Karpas-422 (cell line): ENCODE measurements around the gene POFUT2. TPM values are rescaled to one million over a fixed set of nuclear protein-coding genes. Genes with fewer than 3 reads are reported as not detected.

Experiments
- DNase-seq: peaks from one replicate; pipeline ENCODE4 v3.0.0-alpha.2; 2015
- H2AFZ ChIP-seq: fragments of 200-600 bp; sonication (generic); 2 replicates; pipeline ENCODE4 v1.6.1; 2014; ENCODE audit warnings: antibody characterized with exemption, low read length, mixed read lengths
- H3K27ac ChIP-seq: fragments of 200-600 bp; sonication (generic); 2 replicates; pipeline ENCODE4 v1.5.1; 2014; ENCODE audit warnings: mild to moderate bottlenecking, low read length, moderate library complexity
- H3K27me3 ChIP-seq: fragments of 200-600 bp; sonication (generic); 2 replicates; pipeline ENCODE4 v1.6.1; 2014; ENCODE audit warnings: low read length, mixed read lengths
- H3K36me3 ChIP-seq: fragments of 200-600 bp; sonication (generic); 2 replicates; pipeline ENCODE4 v1.6.1; 2014; ENCODE audit warnings: low read length, mixed read lengths; ENCODE audit not compliant: insufficient read depth
- H3K4me1 ChIP-seq: fragments of 200-600 bp; sonication (generic); 2 replicates; pipeline ENCODE4 v1.6.1; 2014; ENCODE audit warnings: mild to moderate bottlenecking, low read length, mixed read lengths
- H3K4me2 ChIP-seq: fragments of 200-600 bp; sonication (generic); 2 replicates; pipeline ENCODE4 v1.6.1; 2014; ENCODE audit warnings: low read length, low read depth, mild to moderate bottlenecking; ENCODE audit not compliant: poor library complexity, severe bottlenecking
- H3K4me3 ChIP-seq: fragments of 200-600 bp; sonication (generic); 2 replicates; pipeline ENCODE4 v1.5.1; 2014; ENCODE audit warnings: mild to moderate bottlenecking, antibody characterized with exemption, low read length, mixed read lengths
- H3K79me2 ChIP-seq: fragments of 200-600 bp; sonication (generic); 2 replicates; pipeline ENCODE4 v1.6.1; 2014; ENCODE audit warnings: mild to moderate bottlenecking, low read length, mixed read lengths
- H3K9ac ChIP-seq: fragments of 200-600 bp; sonication (generic); 2 replicates; pipeline ENCODE4 v1.6.0; 2014; ENCODE audit warnings: low read length
- H3K9me2 ChIP-seq: fragments of 200-600 bp; sonication (generic), shearing (Covaris generic); replicated peaks from 2 replicates; pipeline ENCODE4 v1.6.0; 2014; ENCODE audit warnings: mild to moderate bottlenecking, low read length, moderate library complexity; ENCODE audit not compliant: insufficient read depth
- H3K9me3 ChIP-seq: fragments of 300-700, 200-600 bp; sonication (generic); 2 replicates; pipeline ENCODE4 v1.6.1; 2014; ENCODE audit warnings: low read length, mixed read lengths
- H4K20me1 ChIP-seq: fragments of 200-600 bp; sonication (generic); 2 replicates; pipeline ENCODE4 v1.6.1; 2014; ENCODE audit warnings: mild to moderate bottlenecking, antibody characterized with exemption, low read length, low read depth; ENCODE audit not compliant: insufficient read depth
- total RNA-seq: library from RNA; depleted of rRNA; stranded (reverse); fragments of >200 nt; shearing (Covaris generic); gene quantifications from 2 replicates; pipeline ENCODE4 v1.2.3, GENCODE V29; 2014; ENCODE audit warnings: low replicate concordance

POFUT2 gene
- total RNA-seq, 1 experiment from 2014 or later = 10.5 TPM

- H3K4me1 ChIP-seq = no peaks in the 10 kb centered on the region
- H3K4me3 ChIP-seq = no peak overlapping the region
- no peak overlapping the region for H3K4me2 ChIP-seq
- no peak overlapping the region for H2AFZ ChIP-seq
- no peaks in the 10 kb centered on the region for H3K36me3 ChIP-seq
- no peaks in the 10 kb centered on the region for H4K20me1 ChIP-seq
- no peak overlapping the region for H3K27ac ChIP-seq
- H3K9me2 ChIP-seq = no peaks in the 10 kb centered on the region
- no peaks in the 10 kb centered on the region for H3K27me3 ChIP-seq
- no peak overlapping the region for H3K9ac ChIP-seq
- H3K79me2 ChIP-seq = no peaks in the 10 kb centered on the region
- no peak for DNase-seq
- H3K9me3 ChIP-seq = no peaks in the 10 kb centered on the region
Observed at GRCh38 chr21:45262041-45262581, 25.6 kb downstream of the POFUT2 start.

- no peaks in the 10 kb centered on the region for H3K36me3 ChIP-seq
- no peak for DNase-seq
Observed at GRCh38 chr21:45261093-45261492, 26.6 kb downstream of the POFUT2 start.

GRCh38 chr21:45260191-45260825, 27.4 kb downstream of the POFUT2 start:
- Histone ChIP-seq H3K9me3 (no peaks in the 10 kb centered on the region), H3K4me3 (no peak overlapping the region), H3K9ac (no peak overlapping the region), H3K4me1 (no peaks in the 10 kb centered on the region), H3K79me2 (no peaks in the 10 kb centered on the region), H3K9me2 (no peaks in the 10 kb centered on the region), H3K4me2 (no peak overlapping the region), H2AFZ (no peak overlapping the region), H4K20me1 (no peaks in the 10 kb centered on the region), H3K27me3 (no peaks in the 10 kb centered on the region), H3K36me3 (no peaks in the 10 kb centered on the region), H3K27ac (no peak overlapping the region)
- no peak for DNase-seq

More at GRCh38 chr21:45261093-45261492, 26.6 kb downstream of the POFUT2 start:
- Histone ChIP-seq H3K79me2 (no peaks in the 10 kb centered on the region), H3K27me3 (no peaks in the 10 kb centered on the region), H3K9me2 (no peaks in the 10 kb centered on the region), H4K20me1 (no peaks in the 10 kb centered on the region), H3K27ac (no peak overlapping the region), H3K4me3 (no peak overlapping the region), H3K4me2 (no peak overlapping the region), H2AFZ (no peak overlapping the region), H3K9ac (no peak overlapping the region), H3K4me1 (no peaks in the 10 kb centered on the region), H3K9me3 (no peaks in the 10 kb centered on the region)

GRCh38 chr21:45259206-45259840, 28.4 kb downstream of the POFUT2 start:
- no peaks in the 10 kb centered on the region for H4K20me1 ChIP-seq

GRCh38 chr21:45258466-45258865, 29.2 kb downstream of the POFUT2 start:
- Histone ChIP-seq H3K9me3 (no peaks in the 10 kb centered on the region), H4K20me1 (no peaks in the 10 kb centered on the region), H3K79me2 (no peaks in the 10 kb centered on the region), H3K4me3 (no peak overlapping the region), H2AFZ (no peak overlapping the region), H3K9me2 (no peaks in the 10 kb centered on the region), H3K27me3 (no peaks in the 10 kb centered on the region), H3K27ac (no peak overlapping the region), H3K4me1 (no peaks in the 10 kb centered on the region), H3K9ac (no peak overlapping the region), H3K36me3 (no peaks in the 10 kb centered on the region), H3K4me2 (no peak overlapping the region)
- DNase-seq = no peak

More at GRCh38 chr21:45259206-45259840, 28.4 kb downstream of the POFUT2 start:
- Histone ChIP-seq H3K9me2 (no peaks in the 10 kb centered on the region), H2AFZ (no peak overlapping the region), H3K9ac (no peak overlapping the region), H3K4me3 (no peak overlapping the region), H3K79me2 (no peaks in the 10 kb centered on the region), H3K9me3 (no peaks in the 10 kb centered on the region), H3K27ac (no peak overlapping the region), H3K4me2 (no peak overlapping the region), H3K4me1 (no peaks in the 10 kb centered on the region), H3K27me3 (no peaks in the 10 kb centered on the region), H3K36me3 (no peaks in the 10 kb centered on the region)
- no peak for DNase-seq

- Histone ChIP-seq H3K9ac (no peak overlapping the region), H3K36me3 (no peaks in the 10 kb centered on the region), H3K4me1 (no peaks in the 10 kb centered on the region), H3K4me3 (no peak overlapping the region), H4K20me1 (no peaks in the 10 kb centered on the region), H3K4me2 (no peak overlapping the region), H3K9me2 (no peaks in the 10 kb centered on the region), H3K27me3 (no peaks in the 10 kb centered on the region), H3K27ac (no peak overlapping the region), H3K9me3 (no peaks in the 10 kb centered on the region), H3K79me2 (no peaks in the 10 kb centered on the region), H2AFZ (no peak overlapping the region)
- no peak for DNase-seq
Observed at GRCh38 chr21:45257673-45258341, 29.9 kb downstream of the POFUT2 start.

GRCh38 chr21:45256912-45257672, 30.6 kb downstream of the POFUT2 start:
- no peaks in the 10 kb centered on the region for H3K27me3 ChIP-seq
- no peaks in the 10 kb centered on the region for H4K20me1 ChIP-seq
- H3K9ac ChIP-seq = no peak overlapping the region
- no peak for DNase-seq
- H3K79me2 ChIP-seq = no peaks in the 10 kb centered on the region
- H3K4me3 ChIP-seq = no peak overlapping the region
- H3K36me3 ChIP-seq = no peaks in the 10 kb centered on the region
- no peak overlapping the region for H3K4me2 ChIP-seq
- H3K9me2 ChIP-seq = no peaks in the 10 kb centered on the region
- no peaks in the 10 kb centered on the region for H3K4me1 ChIP-seq
- H2AFZ ChIP-seq = no peak overlapping the region
- H3K9me3 ChIP-seq = no peaks in the 10 kb centered on the region
- no peak overlapping the region for H3K27ac ChIP-seq
